ENCODE data around the gene EPHA6. TPM values are rescaled to one million over a fixed set of nuclear protein-coding genes. Genes with fewer than 3 reads are reported as not detected.
"Not testable (repeated sequence)": the region's sequence is repeated elsewhere in the genome, so short reads cannot be mapped to it uniquely, and the experiment has no call there.

The EPHA6 gene
- total RNA-seq, 1 donor from 2014 or later, result not detected

GRCh38 chr3:97269202-97269601, 454.8 kb downstream of the EPHA6 start:
- Histone ChIP-seq H3K4me1 (no peaks in the 10 kb centered on the region), H3K27ac (no peak overlapping the region), H3K36me3 (no peaks in the 10 kb centered on the region), H3K9me3 (no peaks in the 10 kb centered on the region), H3K4me3 (no peak overlapping the region), H3K27me3 (no peaks in the 10 kb centered on the region)
- no peak for TF ChIP-seq CTCF (IDR thresholded peaks at IDR 0.05)
- intact Hi-C loops (cut with DNase I), result no loop called here
- DNase-seq (ENCODE audit: low spot score in 2 of 2), result no peak

- intact Hi-C loops (cut with DNase I); H3K27me3 ChIP-seq; H3K36me3 ChIP-seq; DNase-seq (ENCODE audit: low spot score in 2 of 2); H3K27ac ChIP-seq; H3K4me1 ChIP-seq; H3K9me3 ChIP-seq; H3K4me3 ChIP-seq: not testable (repeated sequence)
These were observed 462.6 kb downstream of the EPHA6 start for GRCh38 chr3:97276879-97277550.

- Histone ChIP-seq H3K36me3 (no peaks in the 10 kb centered on the region), H3K4me3 (no peak overlapping the region), H3K27me3 (no peaks in the 10 kb centered on the region), H3K27ac (no peak overlapping the region), H3K9me3 (no peaks in the 10 kb centered on the region), H3K4me1 (no peaks in the 10 kb centered on the region)
- no peak for DNase-seq (ENCODE audit: low spot score in 2 of 2)
- intact Hi-C loops (cut with DNase I), result no loop called here
- no peak for TF ChIP-seq CTCF (IDR thresholded peaks at IDR 0.05)
These were observed 463.3 kb downstream of the EPHA6 start for GRCh38 chr3:97277708-97278107.

- H3K27ac ChIP-seq, result no peak overlapping the region
- no peaks in the 10 kb centered on the region for H3K27me3 ChIP-seq
- TF ChIP-seq CTCF (IDR thresholded peaks at IDR 0.05), result no peak
- H3K36me3 ChIP-seq, result no peaks in the 10 kb centered on the region
- intact Hi-C loops (cut with DNase I), result no loop called here
- H3K4me3 ChIP-seq, result no peak overlapping the region
- no peaks in the 10 kb centered on the region for H3K9me3 ChIP-seq
- no peak for DNase-seq (ENCODE audit: low spot score in 2 of 2)
- H3K4me1 ChIP-seq, result no peaks in the 10 kb centered on the region
These were observed 464.1 kb downstream of the EPHA6 start for GRCh38 chr3:97278506-97278905.

GRCh38 chr3:97291901-97292300, 477.5 kb downstream of the EPHA6 start:
- no peaks in the 10 kb centered on the region for H3K27me3 ChIP-seq
- no peak overlapping the region for H3K27ac ChIP-seq
- intact Hi-C loops (cut with DNase I), result no loop called here
- H3K4me3 ChIP-seq, result no peak overlapping the region
- TF ChIP-seq CTCF (IDR thresholded peaks at IDR 0.05), result no peak
- no peaks in the 10 kb centered on the region for H3K9me3 ChIP-seq
- H3K36me3 ChIP-seq, result no peaks in the 10 kb centered on the region
- DNase-seq (ENCODE audit: low spot score in 2 of 2), result no peak
- no peaks in the 10 kb centered on the region for H3K4me1 ChIP-seq

- no peaks in the 10 kb centered on the region for H3K4me1 ChIP-seq
- H3K4me3 ChIP-seq, result no peak overlapping the region
- H3K36me3 ChIP-seq, result no peaks in the 10 kb centered on the region
- intact Hi-C loops (cut with DNase I), result no loop called here
- DNase-seq (ENCODE audit: low spot score in 2 of 2), result no peak
- H3K9me3 ChIP-seq, result no peaks in the 10 kb centered on the region
- no peak overlapping the region for H3K27ac ChIP-seq
- H3K27me3 ChIP-seq, result no peaks in the 10 kb centered on the region
- no peak for TF ChIP-seq CTCF (IDR thresholded peaks at IDR 0.05)
These were observed 479.3 kb downstream of the EPHA6 start for GRCh38 chr3:97293596-97294131.
